Fibroblast of peridontal ligament (primary cell): Measurements from ENCODE around the gene ARNT2.
"Not testable (repeated sequence)": the region's sequence is repeated elsewhere in the genome, so short reads cannot be mapped to it uniquely, and the experiment has no call there.

Experiments used
- DNase-seq: peaks from one replicate; pipeline ENCODE4 v3.0.0-alpha.2; 2010; ENCODE audit errors: extremely low read depth

The ARNT2 gene

GRCh38 chr15:80491163-80491847 lies 87.1 kb downstream of the ARNT2 start:
- DNase-seq: no peak

GRCh38 chr15:80492409-80492808 lies 88.2 kb downstream of the ARNT2 start:
- no peak for DNase-seq

GRCh38 chr15:80492874-80493273 lies 88.7 kb downstream of the ARNT2 start:
- no peak for DNase-seq

- DNase-seq: peak; percentile 71
These were observed 90.2 kb downstream of the ARNT2 start for GRCh38 chr15:80494351-80494751.

- no peak for DNase-seq
These were observed 90.6 kb downstream of the ARNT2 start for GRCh38 chr15:80494756-80495155.

- DNase-seq: peak; percentile 38
These were observed 91.3 kb downstream of the ARNT2 start for GRCh38 chr15:80495401-80495942.

- no peak for DNase-seq
These were observed 91.9 kb downstream of the ARNT2 start for GRCh38 chr15:80496096-80496495.

- no peak for DNase-seq
These were observed 93.0 kb downstream of the ARNT2 start for GRCh38 chr15:80497221-80497620.

- no peak for DNase-seq
These were observed 94.5 kb downstream of the ARNT2 start for GRCh38 chr15:80498652-80499051.

GRCh38 chr15:80500021-80500420 lies 95.8 kb downstream of the ARNT2 start:
- no peak for DNase-seq

- DNase-seq: no peak
These were observed 97.3 kb downstream of the ARNT2 start for GRCh38 chr15:80501476-80501875.

GRCh38 chr15:80502782-80503181 lies 98.6 kb downstream of the ARNT2 start:
- DNase-seq: no peak

- DNase-seq: no peak
These were observed 99.3 kb downstream of the ARNT2 start for GRCh38 chr15:80503319-80503952.

- no peak for DNase-seq
These were observed 100.7 kb downstream of the ARNT2 start for GRCh38 chr15:80504931-80505330.

- DNase-seq: no peak
These were observed 102.2 kb downstream of the ARNT2 start for GRCh38 chr15:80506286-80506893.

- no peak for DNase-seq
These were observed 102.9 kb downstream of the ARNT2 start for GRCh38 chr15:80507131-80507530.

- peak; percentile 96 for DNase-seq
These were observed 103.6 kb downstream of the ARNT2 start for GRCh38 chr15:80507638-80508316.

GRCh38 chr15:80508783-80509182 lies 104.6 kb downstream of the ARNT2 start:
- DNase-seq: no peak

GRCh38 chr15:80509800-80510199 lies 105.6 kb downstream of the ARNT2 start:
- no peak for DNase-seq

- not testable (repeated sequence) for DNase-seq
These were observed 106.8 kb downstream of the ARNT2 start for GRCh38 chr15:80510985-80511384.

- DNase-seq: no peak
These were observed 108.8 kb downstream of the ARNT2 start for GRCh38 chr15:80512726-80513660.
